ENCODE results near the gene HOXC10. TPM values are rescaled to one million over a fixed set of nuclear protein-coding genes. Genes with fewer than 3 reads are reported as not detected.
A peak's percentile ranks its signal among the peaks of the same experiment; 100 is the strongest.

HOXC10 gene
- total RNA-seq, 1 experiment from 2014 or later: 3.8 TPM

GRCh38 chr12:54020591-54021405 is 35.9 kb downstream of the HOXC10 start (continued):
- TF ChIP-seq YY1 (IDR thresholded peaks at IDR 0.05; ENCODE audit: extremely low read depth, insufficient replicate concordance, low read depth, low read length): no peak

GRCh38 chr12:54021432-54022013 is 36.6 kb downstream of the HOXC10 start:
- DNase-seq (ENCODE audit: low read depth, low spot score) (no peak), ATAC-seq (no peak; the same call in 1 of the 2 replicates)
- H3K4me2 ChIP-seq (ENCODE audit: low read length): peak overlapping the region; percentile 59
- H3K36me3 ChIP-seq (ENCODE audit: control insufficient read depth in 1 of 2, insufficient read depth in 2 of 2, low read length in 2 of 2): no peaks in the 10 kb centered on the region
- no peak overlapping the region for H2AFZ ChIP-seq (ENCODE audit: low read depth, low read length, poor library complexity, severe bottlenecking)
- no peaks in the 10 kb centered on the region for H4K20me1 ChIP-seq (ENCODE audit: insufficient read depth)
- H3K4me1 ChIP-seq (ENCODE audit: control insufficient read depth in 1 of 2, insufficient read depth in 2 of 2, low read length in 2 of 2): peaks cover 18 to 33% of the 10 kb centered on the region in 2 experiments; a peak in 3 of 4 replicates
- H3K9ac ChIP-seq (ENCODE audit: low read length): peak overlapping the region; percentile 33
- intact Hi-C loops (cut with micrococcal nuclease): no loop called here
- no peak overlapping the region for H3K27ac ChIP-seq (ENCODE audit: low read depth, low read length)
- CTCF ChIA-PET: interaction anchor here (0.7 to 5.3 kb wide), 2 partner anchors 11 to 319 kb away, joined by 3 to 38 read pairs; partner anchors contain the start of gene HOXC5
- no peaks in the 10 kb centered on the region for H3K9me3 ChIP-seq (ENCODE audit: control insufficient read depth in 1 of 2, insufficient read depth in 1 of 2, low read depth in 1 of 2, low read length in 2 of 2)
- RAD21 ChIA-PET (ENCODE audit: low non-redundant PET in 1 of 2, low total read pairs in 2 of 2, uncharacterized antibody in 2 of 2, unreplicated experiment in 2 of 2): interaction anchor here in 1 of 2 experiments (0.6 kb wide), 1 partner anchor 11 kb away, joined by 3 read pairs; no protein-coding TSS in a partner anchor
- POLR2A ChIA-PET: no interaction called here
- no peaks in the 10 kb centered on the region for H3K79me2 ChIP-seq (ENCODE audit: insufficient read depth, low read length)
- TF ChIP-seq CTCF (IDR thresholded peaks at IDR 0.05 in 2 of 3, conservative IDR thresholded peaks at IDR 0.05 in 1 of 3; ENCODE audit: borderline replicate concordance in 1 of 3, insufficient read depth in 1 of 3, low read depth in 2 of 3, low read length in 2 of 3) (peak; percentile 33 to 45 (median 40); a peak in 4 of 6 replicates), FOSL1 (IDR thresholded peaks at IDR 0.05; ENCODE audit: low read depth) (no peak), ATF3 (IDR thresholded peaks at IDR 0.05) (no peak), ELF1 (IDR thresholded peaks at IDR 0.05; ENCODE audit: borderline replicate concordance, low read depth) (no peak), ZBTB33 (IDR thresholded peaks at IDR 0.05; ENCODE audit: extremely low read depth, insufficient replicate concordance, low read length) (no peak)
- H3K27me3 ChIP-seq (ENCODE audit: insufficient read depth, low read length): no peaks in the 10 kb centered on the region
- H3K9me2 ChIP-seq (ENCODE audit: insufficient read depth): no peaks in the 10 kb centered on the region
- BruUV-seq (replicated peaks): no TSS peak
- H3K4me3 ChIP-seq (replicated peaks in 1 of 2; ENCODE audit: low read depth in 1 of 2, low read length in 2 of 2): peak overlapping the region in 1 of 2 experiments; percentile 13; a peak in 1 of 4 replicates
